NCI-H526 (cell line): Measurements from ENCODE around the gene TMC5.

Experiments
- DNase-seq, 2 experiments: peaks; one replicate each; lab custom pipeline; 2025; lab: John Stamatoyannopoulos, UW

Gene TMC5

GRCh38 chr16:19458722-19459379, 41.2 kb downstream of the TMC5 start:
- no peak for DNase-seq

- no peak for DNase-seq
Observed at GRCh38 chr16:19460397-19460796, 42.7 kb downstream of the TMC5 start.

- no peak for DNase-seq
Observed at GRCh38 chr16:19463468-19464315, 46.0 kb downstream of the TMC5 start.

- DNase-seq: no peak
Observed at GRCh38 chr16:19468300-19468699, 50.6 kb downstream of the TMC5 start.

GRCh38 chr16:19472482-19472881, 54.8 kb downstream of the TMC5 start:
- DNase-seq: no peak

GRCh38 chr16:19474617-19475016, 56.9 kb downstream of the TMC5 start:
- no peak for DNase-seq

GRCh38 chr16:19478505-19478904, 60.8 kb downstream of the TMC5 start:
- no peak for DNase-seq

- no peak for DNase-seq
Observed at GRCh38 chr16:19479302-19479721, 61.6 kb downstream of the TMC5 start.

GRCh38 chr16:19481296-19481695, 63.6 kb downstream of the TMC5 start:
- no peak for DNase-seq

- DNase-seq: no peak
Observed at GRCh38 chr16:19481769-19482168, 64.1 kb downstream of the TMC5 start.

GRCh38 chr16:19482291-19482690, 64.6 kb downstream of the TMC5 start:
- DNase-seq: no peak

GRCh38 chr16:19484096-19484495, 66.4 kb downstream of the TMC5 start:
- no peak for DNase-seq

GRCh38 chr16:19485611-19486010, 67.9 kb downstream of the TMC5 start:
- DNase-seq: no peak

- DNase-seq: no peak
Observed at GRCh38 chr16:19486051-19486450, 68.4 kb downstream of the TMC5 start.

- DNase-seq: no peak
Observed at GRCh38 chr16:19486750-19487325, 69.2 kb downstream of the TMC5 start.

GRCh38 chr16:19488213-19488640, 70.5 kb downstream of the TMC5 start:
- no peak for DNase-seq

GRCh38 chr16:19490619-19491018, 72.9 kb downstream of the TMC5 start:
- no peak for DNase-seq

- DNase-seq: no peak
Observed at GRCh38 chr16:19497176-19497575, 79.5 kb downstream of the TMC5 start.

- DNase-seq: no peak
Observed at GRCh38 chr16:19499006-19499405, 81.3 kb downstream of the TMC5 start.

- DNase-seq: no peak
Observed at GRCh38 chr16:19499481-19499880, 81.8 kb downstream of the TMC5 start.

GRCh38 chr16:19502395-19503131, 84.9 kb downstream of the TMC5 start:
- DNase-seq: peak; percentile 13 to 77

- no peak for DNase-seq
Observed at GRCh38 chr16:19503461-19504075, 85.9 kb downstream of the TMC5 start.
